Activated T-cell treated with anti-CD3 and anti-CD28 coated beads, Interleukin-2, amount 50 U/mL, for 24 hours (primary cell): ENCODE measurements around the gene SLIT1.

Experiments
- DNase-seq: peaks from one replicate; pipeline ENCODE4 v3.0.0-alpha.2; 2020
- H3K27ac Mint-ChIP-seq: 2 replicates; pipeline ENCODE4 v1.8.0; 2020; ENCODE audit warnings: mild to moderate bottlenecking, mixed read lengths
- H3K27me3 Mint-ChIP-seq: 2 replicates; pipeline ENCODE4 v1.8.0; 2020; ENCODE audit warnings: mixed read lengths
- H3K36me3 Mint-ChIP-seq: 2 replicates; pipeline ENCODE4 v1.8.0; 2020; ENCODE audit warnings: low read depth, mixed read lengths
- H3K4me1 Mint-ChIP-seq: 2 replicates; pipeline ENCODE4 v1.8.0; 2020; ENCODE audit warnings: low read depth, mixed read lengths
- H3K4me3 Mint-ChIP-seq: 2 replicates; pipeline ENCODE4 v1.8.0; 2020; ENCODE audit warnings: mild to moderate bottlenecking, moderate library complexity, mixed read lengths
- H3K9me3 Mint-ChIP-seq: 2 replicates; pipeline ENCODE4 v1.8.0; 2020; ENCODE audit warnings: mixed read lengths

Gene SLIT1

GRCh38 chr10:97213431-97213830 lies 27.7 kb upstream of the SLIT1 start:
- H3K36me3 Mint-ChIP-seq, result no peaks in the 10 kb centered on the region
- peak overlapping the region; percentile 9 for H3K27ac Mint-ChIP-seq
- no peaks in the 10 kb centered on the region for H3K27me3 Mint-ChIP-seq
- no peaks in the 10 kb centered on the region for H3K9me3 Mint-ChIP-seq
- H3K4me1 Mint-ChIP-seq, result peaks cover 19% of the 10 kb centered on the region
- DNase-seq, result no peak
- H3K4me3 Mint-ChIP-seq, result no peak overlapping the region

GRCh38 chr10:97211229-97211628 lies 25.5 kb upstream of the SLIT1 start:
- Mint-ChIP-seq H3K27ac (no peak overlapping the region), H3K4me3 (no peak overlapping the region), H3K36me3 (no peaks in the 10 kb centered on the region), H3K9me3 (no peaks in the 10 kb centered on the region), H3K4me1 (no peaks in the 10 kb centered on the region), H3K27me3 (no peaks in the 10 kb centered on the region)
- no peak for DNase-seq

- Mint-ChIP-seq H3K27ac (no peak overlapping the region), H3K27me3 (no peaks in the 10 kb centered on the region), H3K4me3 (no peak overlapping the region), H3K4me1 (no peaks in the 10 kb centered on the region), H3K36me3 (no peaks in the 10 kb centered on the region), H3K9me3 (no peaks in the 10 kb centered on the region)
- peak; percentile 82 for DNase-seq
These were observed 24.8 kb upstream of the SLIT1 start for GRCh38 chr10:97210543-97210960.

GRCh38 chr10:97207756-97208346 lies 22.1 kb upstream of the SLIT1 start:
- H3K9me3 Mint-ChIP-seq, result no peaks in the 10 kb centered on the region
- no peak for DNase-seq

GRCh38 chr10:97207131-97207530 lies 21.4 kb upstream of the SLIT1 start:
- no peaks in the 10 kb centered on the region for H3K9me3 Mint-ChIP-seq
- no peak for DNase-seq
- no peaks in the 10 kb centered on the region for H3K27me3 Mint-ChIP-seq
- no peaks in the 10 kb centered on the region for H3K4me1 Mint-ChIP-seq
- H3K36me3 Mint-ChIP-seq, result no peaks in the 10 kb centered on the region
- H3K27ac Mint-ChIP-seq, result no peak overlapping the region
- H3K4me3 Mint-ChIP-seq, result no peak overlapping the region

More at GRCh38 chr10:97207756-97208346, 22.1 kb upstream of the SLIT1 start:
- Mint-ChIP-seq H3K4me1 (no peaks in the 10 kb centered on the region), H3K36me3 (no peaks in the 10 kb centered on the region), H3K4me3 (no peak overlapping the region), H3K27me3 (no peaks in the 10 kb centered on the region), H3K27ac (no peak overlapping the region)

- Mint-ChIP-seq H3K4me1 (peaks cover 7% of the 10 kb centered on the region), H3K36me3 (no peaks in the 10 kb centered on the region), H3K27me3 (no peaks in the 10 kb centered on the region), H3K9me3 (no peaks in the 10 kb centered on the region), H3K27ac (no peak overlapping the region), H3K4me3 (no peak overlapping the region)
- no peak for DNase-seq
These were observed 19.3 kb upstream of the SLIT1 start for GRCh38 chr10:97204826-97205679.

- H3K27ac Mint-ChIP-seq, result no peak overlapping the region
- H3K9me3 Mint-ChIP-seq, result no peaks in the 10 kb centered on the region
- no peak overlapping the region for H3K4me3 Mint-ChIP-seq
- H3K27me3 Mint-ChIP-seq, result peaks cover 4% of the 10 kb centered on the region
- no peak for DNase-seq
- H3K4me1 Mint-ChIP-seq, result peaks cover 10% of the 10 kb centered on the region
- no peaks in the 10 kb centered on the region for H3K36me3 Mint-ChIP-seq
These were observed 17.5 kb upstream of the SLIT1 start for GRCh38 chr10:97203220-97203619.

GRCh38 chr10:97200616-97201015 lies 14.9 kb upstream of the SLIT1 start:
- Mint-ChIP-seq H3K4me1 (peaks cover 23% of the 10 kb centered on the region), H3K27ac (no peak overlapping the region), H3K36me3 (no peaks in the 10 kb centered on the region), H3K4me3 (no peak overlapping the region), H3K27me3 (peaks cover 7% of the 10 kb centered on the region), H3K9me3 (no peaks in the 10 kb centered on the region)
- DNase-seq, result no peak

- H3K4me1 Mint-ChIP-seq, result peaks cover 25% of the 10 kb centered on the region
- no peaks in the 10 kb centered on the region for H3K9me3 Mint-ChIP-seq
- DNase-seq, result no peak
- H3K4me3 Mint-ChIP-seq, result no peak overlapping the region
- no peak overlapping the region for H3K27ac Mint-ChIP-seq
- H3K36me3 Mint-ChIP-seq, result no peaks in the 10 kb centered on the region
- H3K27me3 Mint-ChIP-seq, result peaks cover 17% of the 10 kb centered on the region
These were observed 13.4 kb upstream of the SLIT1 start for GRCh38 chr10:97199152-97199551.

GRCh38 chr10:97197030-97197500 lies 11.3 kb upstream of the SLIT1 start:
- Mint-ChIP-seq H3K27me3 (peaks cover 25% of the 10 kb centered on the region), H3K27ac (no peak overlapping the region), H3K36me3 (no peaks in the 10 kb centered on the region), H3K9me3 (no peaks in the 10 kb centered on the region), H3K4me3 (no peak overlapping the region), H3K4me1 (peaks cover 25% of the 10 kb centered on the region)
- no peak for DNase-seq

GRCh38 chr10:97196223-97197029 lies 10.7 kb upstream of the SLIT1 start:
- DNase-seq, result peak; percentile 76
- H3K4me3 Mint-ChIP-seq, result peak overlapping the region; percentile 74
- H3K27ac Mint-ChIP-seq, result no peak overlapping the region
- H3K4me1 Mint-ChIP-seq, result peaks cover 25% of the 10 kb centered on the region
- H3K27me3 Mint-ChIP-seq, result peaks cover 25% of the 10 kb centered on the region
- H3K36me3 Mint-ChIP-seq, result no peaks in the 10 kb centered on the region
- no peaks in the 10 kb centered on the region for H3K9me3 Mint-ChIP-seq

GRCh38 chr10:97195706-97196222 lies 10.0 kb upstream of the SLIT1 start:
- Mint-ChIP-seq H3K4me1 (peaks cover 20% of the 10 kb centered on the region), H3K27me3 (peaks cover 25% of the 10 kb centered on the region)

GRCh38 chr10:97192952-97193435 lies 7.2 kb upstream of the SLIT1 start:
- H3K27me3 Mint-ChIP-seq, result peaks cover 32% of the 10 kb centered on the region
- H3K4me3 Mint-ChIP-seq, result no peak overlapping the region
- H3K36me3 Mint-ChIP-seq, result no peaks in the 10 kb centered on the region
- H3K4me1 Mint-ChIP-seq, result peaks cover 14% of the 10 kb centered on the region
- no peak overlapping the region for H3K27ac Mint-ChIP-seq
- no peak for DNase-seq
- H3K9me3 Mint-ChIP-seq, result no peaks in the 10 kb centered on the region

More at GRCh38 chr10:97195706-97196222, 10.0 kb upstream of the SLIT1 start:
- no peaks in the 10 kb centered on the region for H3K36me3 Mint-ChIP-seq
- no peaks in the 10 kb centered on the region for H3K9me3 Mint-ChIP-seq
- H3K4me3 Mint-ChIP-seq, result peak overlapping the region; percentile 74
- DNase-seq, result no peak
- H3K27ac Mint-ChIP-seq, result no peak overlapping the region

- Mint-ChIP-seq H3K27me3 (peaks cover 49% of the 10 kb centered on the region), H3K9me3 (no peaks in the 10 kb centered on the region), H3K36me3 (no peaks in the 10 kb centered on the region), H3K4me1 (peaks cover 4% of the 10 kb centered on the region), H3K4me3 (no peak overlapping the region), H3K27ac (no peak overlapping the region)
- DNase-seq, result no peak
These were observed 4.7 kb upstream of the SLIT1 start for GRCh38 chr10:97190450-97190849.
